Loucy (cell line): ENCODE data around the gene SNORC.

Source experiments
- EZH2phosphoT487 ChIP-seq: fragments of 200-600 bp; IDR thresholded peaks from 2 replicates; pipeline ENCODE4 v1.6.1; 2018; ENCODE audit warnings: antibody characterized with exemption, mild to moderate bottlenecking, moderate library complexity, borderline replicate concordance
- TF ChIP-seq, protein P1 (sequence below): fragments of 200-600 bp; sonication (generic); conservative IDR thresholded peaks from 2 replicates; pipeline ENCODE4 v1.5.1; 2014; ENCODE audit warnings: mild to moderate bottlenecking, antibody characterized with exemption, low read length

DNA sequence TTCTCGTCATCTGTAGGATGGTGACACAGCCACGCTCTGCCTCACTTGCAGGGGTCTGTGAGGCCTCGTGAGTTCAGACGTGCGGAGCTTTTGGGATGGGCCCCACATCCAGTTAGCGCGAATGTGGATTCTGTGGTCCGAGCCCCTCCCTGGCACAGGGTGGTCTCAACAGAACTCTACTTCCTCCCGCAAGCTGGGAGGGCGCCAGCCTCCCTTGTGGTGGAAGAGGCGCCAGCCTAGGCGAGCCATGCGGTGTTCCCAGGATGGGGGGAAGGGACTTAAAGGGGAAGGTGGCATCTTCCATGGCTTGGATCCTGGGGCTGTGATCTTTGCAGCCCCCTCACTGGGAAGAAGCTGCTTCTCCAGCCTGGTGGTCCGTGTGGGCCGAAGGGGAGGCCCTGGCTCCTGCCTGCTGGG is 1.4 kb downstream of the SNORC start:
- TF ChIP-seq, protein P1, sequence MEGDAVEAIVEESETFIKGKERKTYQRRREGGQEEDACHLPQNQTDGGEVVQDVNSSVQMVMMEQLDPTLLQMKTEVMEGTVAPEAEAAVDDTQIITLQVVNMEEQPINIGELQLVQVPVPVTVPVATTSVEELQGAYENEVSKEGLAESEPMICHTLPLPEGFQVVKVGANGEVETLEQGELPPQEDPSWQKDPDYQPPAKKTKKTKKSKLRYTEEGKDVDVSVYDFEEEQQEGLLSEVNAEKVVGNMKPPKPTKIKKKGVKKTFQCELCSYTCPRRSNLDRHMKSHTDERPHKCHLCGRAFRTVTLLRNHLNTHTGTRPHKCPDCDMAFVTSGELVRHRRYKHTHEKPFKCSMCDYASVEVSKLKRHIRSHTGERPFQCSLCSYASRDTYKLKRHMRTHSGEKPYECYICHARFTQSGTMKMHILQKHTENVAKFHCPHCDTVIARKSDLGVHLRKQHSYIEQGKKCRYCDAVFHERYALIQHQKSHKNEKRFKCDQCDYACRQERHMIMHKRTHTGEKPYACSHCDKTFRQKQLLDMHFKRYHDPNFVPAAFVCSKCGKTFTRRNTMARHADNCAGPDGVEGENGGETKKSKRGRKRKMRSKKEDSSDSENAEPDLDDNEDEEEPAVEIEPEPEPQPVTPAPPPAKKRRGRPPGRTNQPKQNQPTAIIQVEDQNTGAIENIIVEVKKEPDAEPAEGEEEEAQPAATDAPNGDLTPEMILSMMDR, result no peak
- TF ChIP-seq EZH2phosphoT487, result no peak
